Mesendoderm (in vitro differentiated cells): ENCODE results near the gene P2RX4.
A peak's percentile ranks its signal among the peaks of the same experiment; 100 is the strongest.
"Not testable (repeated sequence)": the region's sequence is repeated elsewhere in the genome, so short reads cannot be mapped to it uniquely, and the experiment has no call there.

Experiments
- DNase-seq: peaks from one replicate; pipeline ENCODE4 v3.0.0; 2013
- H2AK5ac ChIP-seq: 2 replicates; pipeline ENCODE4 v1.6.1; 2013; ENCODE audit warnings: low read length, inconsistent platforms
- H2BK120ac ChIP-seq: 2 replicates; pipeline ENCODE4 v1.6.1; 2013; ENCODE audit warnings: low read depth, mild to moderate bottlenecking, low read length, moderate library complexity, mixed read lengths
- H2BK15ac ChIP-seq: replicated peaks from 2 replicates; pipeline ENCODE4 v1.6.1; 2013; ENCODE audit warnings: low read depth, mild to moderate bottlenecking, moderate library complexity
- H2BK5ac ChIP-seq: 2 replicates; pipeline ENCODE4 v1.6.1; 2013; ENCODE audit warnings: low read length, inconsistent platforms
- H3K18ac ChIP-seq: 2 replicates; pipeline ENCODE4 v1.6.1; 2013; ENCODE audit warnings: mild to moderate bottlenecking, low read length, mixed read lengths
- H3K23ac ChIP-seq: one replicate; pipeline ENCODE4 v1.6.1; 2013; ENCODE audit warnings: low read length
- H3K27ac ChIP-seq: 2 replicates; pipeline ENCODE4 v1.5.1; 2013; ENCODE audit warnings: low read depth, mild to moderate bottlenecking, inconsistent platforms, low read length, moderate library complexity
- H3K27me3 ChIP-seq: 2 replicates; pipeline ENCODE4 v1.6.1; 2013; ENCODE audit warnings: low read length, control low read depth, mild to moderate bottlenecking, inconsistent platforms; ENCODE audit not compliant: insufficient read depth, poor library complexity
- H3K36me3 ChIP-seq: 2 replicates; pipeline ENCODE4 v1.6.1; 2013; ENCODE audit warnings: low read length, inconsistent platforms; ENCODE audit not compliant: control insufficient read depth, insufficient read depth
- H3K4ac ChIP-seq: one replicate; pipeline ENCODE4 v1.6.1; 2013; ENCODE audit warnings: low read depth, mild to moderate bottlenecking, low read length, moderate library complexity
- H3K4me1 ChIP-seq: 2 replicates; pipeline ENCODE4 v1.6.1; 2013; ENCODE audit warnings: low read depth, low read length, inconsistent platforms; ENCODE audit not compliant: control insufficient read depth
- H3K4me2 ChIP-seq: 2 replicates; pipeline ENCODE4 v1.6.1; 2013; ENCODE audit warnings: low read length
- H3K4me3 ChIP-seq: 2 replicates; pipeline ENCODE4 v1.5.1; 2013; ENCODE audit warnings: mild to moderate bottlenecking, low read length
- H3K56ac ChIP-seq: one replicate; pipeline ENCODE4 v1.6.1; 2013; ENCODE audit warnings: low read length
- H3K79me1 ChIP-seq: 2 replicates; pipeline ENCODE4 v1.6.1; 2013; ENCODE audit warnings: low read length, inconsistent platforms
- H3K79me2 ChIP-seq: 2 replicates; pipeline ENCODE4 v1.6.1; 2013; ENCODE audit warnings: mild to moderate bottlenecking, low read length; ENCODE audit not compliant: control insufficient read depth, insufficient read depth
- H3K9ac ChIP-seq: 2 replicates; pipeline ENCODE4 v1.6.1; 2013; ENCODE audit warnings: low read length, inconsistent platforms
- H4K5ac ChIP-seq: one replicate; pipeline ENCODE4 v1.6.1; 2013; ENCODE audit warnings: low read length
- H4K8ac ChIP-seq: one replicate; pipeline ENCODE4 v1.6.1; 2013; ENCODE audit warnings: low read depth, mild to moderate bottlenecking, control low read depth, low read length, moderate library complexity
- WGBS: extraction: QIAGEN DNeasy Blood & Tissue Kit; methylation state at CpG from one replicate; pipeline ENCODE4 v1.1.7; 2013; ENCODE audit warnings: low lambda C conversion rate, missing lambda C conversion rate; ENCODE audit not compliant: insufficient coverage; ENCODE audit errors: extremely low coverage; 5-methylcytosine and 5-hydroxymethylcytosine counted together

The P2RX4 gene

GRCh38 chr12:121202407-121203355 is 7.2 kb upstream of the P2RX4 start:
- Histone ChIP-seq H4K8ac (no peak overlapping the region), H3K9ac (no peak overlapping the region), H3K56ac (no peak overlapping the region), H3K27me3 (no peaks in the 10 kb centered on the region), H3K4me3 (no peak overlapping the region), H3K4me1 (no peaks in the 10 kb centered on the region), H3K79me1 (no peaks in the 10 kb centered on the region), H3K36me3 (no peaks in the 10 kb centered on the region), H2BK5ac (no peak overlapping the region), H2AK5ac (no peak overlapping the region), H2BK120ac (no peak overlapping the region), H2BK15ac (no peak overlapping the region), H3K79me2 (no peaks in the 10 kb centered on the region), H3K23ac (no peak overlapping the region), H4K5ac (no peak overlapping the region), H3K27ac (no peak overlapping the region), H3K4ac (no peak overlapping the region), H3K18ac (no peak overlapping the region), H3K4me2 (no peak overlapping the region)
- WGBS: no CpG with 5 or more reads among the region's 14 CpGs
- DNase-seq: no peak

GRCh38 chr12:121203482-121203881 is 6.4 kb upstream of the P2RX4 start:
- no peaks in the 10 kb centered on the region for H3K79me1 ChIP-seq
- H3K4ac ChIP-seq: no peak overlapping the region
- H3K4me3 ChIP-seq: no peak overlapping the region
- H2BK15ac ChIP-seq: no peak overlapping the region
- H3K9ac ChIP-seq: no peak overlapping the region
- no peak overlapping the region for H3K56ac ChIP-seq
- DNase-seq: no peak
- H4K8ac ChIP-seq: no peak overlapping the region
- H3K79me2 ChIP-seq: no peaks in the 10 kb centered on the region
- H4K5ac ChIP-seq: no peak overlapping the region
- no peak overlapping the region for H3K4me2 ChIP-seq
- no peak overlapping the region for H3K27ac ChIP-seq
- no peaks in the 10 kb centered on the region for H3K27me3 ChIP-seq
- no peak overlapping the region for H2AK5ac ChIP-seq
- no peak overlapping the region for H3K18ac ChIP-seq
- no CpG with 5 or more reads among the region's 11 CpGs for WGBS
- no peak overlapping the region for H3K23ac ChIP-seq
- H2BK5ac ChIP-seq: no peak overlapping the region
- no peaks in the 10 kb centered on the region for H3K4me1 ChIP-seq
- no peak overlapping the region for H2BK120ac ChIP-seq
- no peaks in the 10 kb centered on the region for H3K36me3 ChIP-seq

GRCh38 chr12:121205491-121205890 is 4.4 kb upstream of the P2RX4 start:
- no peak overlapping the region for H2BK5ac ChIP-seq
- no peak overlapping the region for H3K23ac ChIP-seq
- no peaks in the 10 kb centered on the region for H3K4me1 ChIP-seq
- H3K4ac ChIP-seq: no peak overlapping the region
- H3K9ac ChIP-seq: no peak overlapping the region
- H4K5ac ChIP-seq: no peak overlapping the region
- H3K56ac ChIP-seq: no peak overlapping the region
- no CpG with 5 or more reads among the region's 7 CpGs for WGBS
- no peak overlapping the region for H3K4me3 ChIP-seq
- H3K27ac ChIP-seq: no peak overlapping the region
- no peak overlapping the region for H2BK15ac ChIP-seq
- no peak overlapping the region for H3K4me2 ChIP-seq
- no peaks in the 10 kb centered on the region for H3K27me3 ChIP-seq
- H3K79me2 ChIP-seq: no peaks in the 10 kb centered on the region
- no peaks in the 10 kb centered on the region for H3K79me1 ChIP-seq
- H2AK5ac ChIP-seq: no peak overlapping the region
- no peaks in the 10 kb centered on the region for H3K36me3 ChIP-seq
- no peak overlapping the region for H4K8ac ChIP-seq
- H2BK120ac ChIP-seq: no peak overlapping the region
- no peak overlapping the region for H3K18ac ChIP-seq
- DNase-seq: no peak

GRCh38 chr12:121208571-121208970 is 1.4 kb upstream of the P2RX4 start:
- not testable (repeated sequence) for H3K4me2 ChIP-seq, H3K27ac ChIP-seq, H3K36me3 ChIP-seq, H3K56ac ChIP-seq, H3K9ac ChIP-seq, H2BK120ac ChIP-seq, H4K5ac ChIP-seq, H3K79me2 ChIP-seq, H3K27me3 ChIP-seq, H2AK5ac ChIP-seq, H3K18ac ChIP-seq, H3K4me1 ChIP-seq, H3K23ac ChIP-seq, H3K4me3 ChIP-seq, H3K79me1 ChIP-seq, DNase-seq, H2BK15ac ChIP-seq, H3K4ac ChIP-seq, H4K8ac ChIP-seq, H2BK5ac ChIP-seq
- WGBS: no CpG with 5 or more reads among the region's 10 CpGs

- no peak overlapping the region for H3K4me3 ChIP-seq
These were observed 708 bp upstream of the P2RX4 start for GRCh38 chr12:121209221-121209620.

More at GRCh38 chr12:121209221-121209620, 708 bp upstream of the P2RX4 start:
- Histone ChIP-seq H3K79me2 (no peaks in the 10 kb centered on the region), H3K27me3 (no peaks in the 10 kb centered on the region), H3K4me1 (peaks cover 3% of the 10 kb centered on the region), H3K18ac (no peak overlapping the region), H2AK5ac (no peak overlapping the region), H4K8ac (no peak overlapping the region), H2BK120ac (no peak overlapping the region), H3K56ac (peak overlapping the region; percentile 22), H3K27ac (no peak overlapping the region), H4K5ac (no peak overlapping the region), H3K4me2 (no peak overlapping the region), H3K23ac (no peak overlapping the region), H2BK5ac (no peak overlapping the region), H3K36me3 (no peaks in the 10 kb centered on the region), H2BK15ac (no peak overlapping the region), H3K79me1 (no peaks in the 10 kb centered on the region), H3K9ac (no peak overlapping the region), H3K4ac (no peak overlapping the region)
- no CpG with 5 or more reads among the region's 15 CpGs for WGBS
- DNase-seq: no peak
